Stimulated activated CD8-positive, alpha-beta memory T cell treated with anti-CD3 and anti-CD28 coated beads, Interleukin-4, amount 100 ng/mL, for 4 hours (primary cell): ENCODE measurements around the gene PVRIG.
"Not testable (repeated sequence)": the region's sequence is repeated elsewhere in the genome, so short reads cannot be mapped to it uniquely, and the experiment has no call there.

ENCODE experiments used
- DNase-seq, 2 donors: peaks; one replicate each; pipeline ENCODE4 v3.0.0-alpha.2; 2020; ENCODE audit warnings: low read depth in 2 of 2, low spot score in 1 of 2

Gene PVRIG

GRCh38 chr7:100224891-100225290, 5.1 kb downstream of the PVRIG start:
- not testable (repeated sequence) for DNase-seq

DNA sequence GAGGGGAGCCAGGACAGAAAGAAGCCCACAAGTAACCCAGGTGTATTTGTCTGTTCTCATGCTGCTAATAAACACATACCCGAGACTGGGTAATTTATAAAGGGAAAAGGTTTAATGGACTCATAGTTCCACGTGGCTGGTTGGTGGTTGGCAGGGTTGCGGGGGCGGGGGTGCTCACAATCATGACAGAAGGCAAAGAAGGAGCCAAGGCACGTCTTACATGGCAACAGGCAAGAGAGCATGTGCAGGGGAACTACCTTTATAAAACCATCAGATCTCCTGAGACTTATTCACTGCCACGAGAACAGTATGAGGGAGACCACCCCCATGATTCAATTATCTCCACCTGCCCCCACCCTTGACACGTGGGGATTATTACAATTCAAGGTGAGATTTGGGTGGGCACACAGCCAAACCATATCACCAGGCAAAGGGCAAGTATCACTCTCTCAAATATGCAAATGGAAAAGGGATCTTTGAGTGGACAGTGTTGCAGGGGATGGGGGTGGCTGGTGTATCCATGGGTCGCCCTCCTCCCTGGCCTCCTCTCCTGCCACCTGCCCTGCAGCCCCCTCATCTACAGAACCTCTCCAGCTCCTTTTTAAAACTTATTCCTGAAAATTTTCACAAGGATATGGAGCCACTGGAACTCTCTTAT, 15.0 kb downstream of the PVRIG start:
- DNase-seq, result not testable (repeated sequence)

DNA sequence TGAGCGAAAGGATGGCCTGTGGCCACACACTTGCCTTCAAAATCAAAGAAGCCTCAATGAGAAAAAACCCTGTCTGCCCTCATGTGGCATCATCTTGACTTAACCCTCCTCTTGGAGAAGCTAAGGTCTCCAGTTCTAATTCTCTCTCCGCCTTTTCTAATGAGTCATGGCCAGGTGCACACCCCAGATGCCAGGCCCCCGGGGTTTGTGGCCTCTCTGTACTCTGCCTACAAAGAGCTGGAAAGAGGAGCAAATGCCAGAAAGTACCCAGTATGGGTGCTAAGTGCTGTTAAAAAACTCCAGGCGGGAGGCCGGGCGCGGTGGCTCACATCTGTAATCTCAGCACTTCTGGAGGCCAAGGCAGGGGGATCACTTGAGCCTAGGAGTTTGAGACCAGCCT, 20.2 kb downstream of the PVRIG start:
- DNase-seq, result not testable (repeated sequence)

DNA sequence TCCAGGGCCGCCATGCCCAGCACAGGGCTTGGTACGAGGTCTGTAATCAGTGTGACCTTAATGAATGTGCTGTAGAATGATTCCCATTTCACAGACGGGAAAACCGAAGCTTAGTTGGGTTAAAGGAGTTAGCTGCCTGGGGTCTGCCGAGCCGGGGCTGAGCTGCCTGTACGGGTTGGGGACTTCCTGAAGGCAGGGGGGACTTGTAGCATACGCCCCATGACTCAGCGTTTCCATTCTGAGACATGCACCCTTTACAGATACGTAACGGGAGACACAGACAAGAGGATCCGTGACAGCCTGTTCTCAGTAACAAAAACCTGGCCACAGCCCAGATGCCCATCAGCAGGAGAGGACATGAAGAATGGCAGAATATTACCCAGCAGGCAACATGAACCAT, 23.6 kb downstream of the PVRIG start:
- DNase-seq, result peak in 1 of 2 donors; percentile 28

GRCh38 chr7:100244988-100245605, 25.3 kb downstream of the PVRIG start:
- DNase-seq, result not testable (repeated sequence)

DNA sequence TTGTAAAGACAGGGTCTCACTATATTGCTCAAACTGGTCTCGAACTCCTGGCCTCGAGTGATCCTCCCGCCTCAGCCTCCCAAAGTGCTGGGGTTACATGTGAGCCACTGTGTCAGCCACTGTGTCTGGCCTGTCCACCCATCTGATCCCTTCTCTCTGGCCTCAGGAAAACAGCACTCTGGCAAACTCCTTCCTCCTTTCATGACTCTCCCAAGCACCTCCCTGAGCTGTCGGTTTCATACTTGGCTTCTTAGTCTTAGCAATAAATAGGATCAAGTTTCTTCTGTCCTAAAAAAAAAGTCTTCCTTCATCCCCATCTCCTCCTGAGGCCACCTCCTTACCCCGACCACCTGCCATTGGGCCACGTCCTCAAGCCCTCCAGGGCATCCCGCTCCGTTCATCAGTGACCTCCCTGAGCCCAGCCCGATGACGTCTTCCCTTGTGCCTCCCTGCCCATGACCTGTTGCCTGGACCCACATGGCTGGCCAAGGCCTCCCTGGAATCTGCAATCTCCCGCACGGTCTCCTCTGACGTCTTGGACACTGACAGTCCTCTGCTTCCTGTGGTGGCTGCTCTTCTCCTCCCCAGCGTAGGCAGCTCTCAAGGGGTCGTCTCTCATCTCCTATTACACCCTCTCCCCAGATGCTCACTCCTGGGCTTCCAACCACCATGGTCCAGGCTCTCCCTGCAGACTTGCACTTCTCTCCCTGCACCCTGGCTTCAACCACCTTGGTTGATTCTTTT, 26.5 kb downstream of the PVRIG start:
- DNase-seq, result not testable (repeated sequence)

DNA sequence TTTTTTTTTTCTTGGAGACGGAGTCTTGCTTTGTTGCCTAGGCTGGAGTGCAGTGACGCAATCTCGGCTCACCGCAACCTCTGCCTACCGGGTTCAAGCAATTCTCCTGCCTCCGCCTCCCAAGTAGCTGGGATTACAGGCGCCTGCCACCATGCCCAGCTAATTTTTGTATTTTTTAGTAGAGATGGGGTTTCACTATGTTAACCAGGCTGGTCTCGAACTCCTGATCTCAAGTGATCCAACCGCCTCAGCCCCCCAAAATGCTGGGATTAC, 27.1 kb downstream of the PVRIG start:
- not testable (repeated sequence) for DNase-seq

DNA sequence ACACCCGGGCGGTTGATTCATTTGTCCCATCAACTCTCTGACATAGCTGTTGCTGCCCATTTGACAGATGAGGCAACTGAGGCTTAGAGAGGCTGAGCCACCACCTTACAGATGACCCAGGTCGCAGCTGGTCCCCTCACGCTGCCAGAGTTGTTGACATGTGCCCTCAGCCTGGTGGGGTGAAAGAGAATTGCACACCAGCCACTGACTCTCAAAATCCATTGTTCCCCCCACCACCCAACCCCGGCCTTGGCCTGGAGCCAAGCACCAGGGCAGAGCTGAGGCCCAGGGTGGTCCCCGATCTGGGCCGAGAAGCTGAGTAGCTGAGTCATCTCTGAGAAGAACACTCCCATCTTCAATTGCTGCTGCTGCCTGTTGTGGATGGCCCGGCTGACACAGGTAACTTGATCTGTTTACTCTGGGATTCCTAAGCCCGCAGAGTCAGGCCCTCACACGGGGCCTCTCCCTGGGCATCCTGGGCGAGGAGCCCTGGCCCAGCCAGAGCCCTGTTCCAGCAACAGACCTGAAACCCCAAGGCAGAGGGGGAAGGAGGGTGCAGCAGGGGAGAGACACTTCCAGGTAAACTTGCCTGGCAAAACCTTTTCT, 27.5 kb downstream of the PVRIG start:
- no peak for DNase-seq

DNA sequence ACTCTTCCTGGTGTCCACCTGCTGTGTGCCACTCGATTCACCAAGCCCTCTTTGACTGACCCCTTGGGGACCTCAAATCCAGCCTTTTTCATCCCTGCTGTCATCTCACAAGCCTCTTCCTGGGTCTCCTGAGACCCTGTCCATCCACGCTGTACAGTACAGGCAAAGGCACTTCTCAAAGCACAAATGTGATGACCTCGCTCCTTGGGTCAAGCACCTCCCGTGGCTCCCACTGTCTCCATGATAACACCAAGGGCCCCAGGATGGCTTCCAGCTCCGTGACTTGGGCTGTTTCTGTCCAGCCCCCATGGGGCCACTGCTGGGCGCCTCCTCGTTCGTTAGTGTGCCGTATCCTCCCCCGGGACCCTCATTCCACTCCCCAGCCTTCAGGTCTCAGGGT, 28.7 kb downstream of the PVRIG start:
- no peak for DNase-seq

GRCh38 chr7:100257017-100257416, 37.3 kb downstream of the PVRIG start:
- no peak for DNase-seq

DNA sequence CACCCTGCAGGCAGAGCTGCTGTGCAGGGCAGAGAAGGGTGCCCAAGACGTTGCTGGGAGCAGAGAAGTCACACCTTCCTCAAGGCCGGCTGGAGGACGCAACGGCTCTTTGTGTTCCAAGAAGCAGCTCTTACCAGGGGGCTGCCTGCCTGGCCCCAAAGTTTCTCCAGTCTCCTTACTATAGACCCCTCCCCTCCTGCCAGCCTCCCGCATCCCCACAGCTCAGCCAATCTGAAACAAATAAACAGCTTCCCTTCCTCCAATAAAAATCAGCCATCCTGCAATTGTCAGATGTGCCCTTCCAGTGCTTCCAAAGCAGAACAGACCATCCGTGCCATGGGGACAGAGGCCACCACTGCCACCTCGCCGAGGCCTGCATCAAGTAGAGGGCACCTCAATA, 40.2 kb downstream of the PVRIG start:
- DNase-seq, result not testable (repeated sequence)

- not testable (repeated sequence) for DNase-seq
These were observed 43.1 kb downstream of the PVRIG start for GRCh38 chr7:100262896-100263295.

GRCh38 chr7:100264223-100264622, 44.5 kb downstream of the PVRIG start:
- not testable (repeated sequence) for DNase-seq

- DNase-seq, result not testable (repeated sequence)
These were observed 45.0 kb downstream of the PVRIG start for GRCh38 chr7:100264669-100265165.

- DNase-seq, result not testable (repeated sequence)
These were observed 46.1 kb downstream of the PVRIG start for GRCh38 chr7:100265851-100266250.

GRCh38 chr7:100266576-100267354, 47.0 kb downstream of the PVRIG start:
- no peak for DNase-seq

GRCh38 chr7:100267648-100268047, 47.9 kb downstream of the PVRIG start:
- DNase-seq, result no peak

GRCh38 chr7:100268882-100269281, 49.1 kb downstream of the PVRIG start:
- not testable (repeated sequence) for DNase-seq

- not testable (repeated sequence) for DNase-seq
These were observed 49.7 kb downstream of the PVRIG start for GRCh38 chr7:100269306-100270045.
